NCI-H187 treated with DMSO at 0.1 percent for 48 hours (cell line): Measurements from ENCODE around the gene PRSS50.
"Not testable (repeated sequence)": the region's sequence is repeated elsewhere in the genome, so short reads cannot be mapped to it uniquely, and the experiment has no call there.

Experiments used
- DNase-seq: peaks from one replicate; lab custom pipeline; 2025; lab: John Stamatoyannopoulos, UW

PRSS50 gene

GRCh38 chr3:46717447-46718231, at the start of gene PRSS50:
Gene PRSS50, minus strand, starts transcription at chr3:46717869. Its CDS starts 45 bp downstream, at chr3:46717824.
- no peak for DNase-seq

DNA sequence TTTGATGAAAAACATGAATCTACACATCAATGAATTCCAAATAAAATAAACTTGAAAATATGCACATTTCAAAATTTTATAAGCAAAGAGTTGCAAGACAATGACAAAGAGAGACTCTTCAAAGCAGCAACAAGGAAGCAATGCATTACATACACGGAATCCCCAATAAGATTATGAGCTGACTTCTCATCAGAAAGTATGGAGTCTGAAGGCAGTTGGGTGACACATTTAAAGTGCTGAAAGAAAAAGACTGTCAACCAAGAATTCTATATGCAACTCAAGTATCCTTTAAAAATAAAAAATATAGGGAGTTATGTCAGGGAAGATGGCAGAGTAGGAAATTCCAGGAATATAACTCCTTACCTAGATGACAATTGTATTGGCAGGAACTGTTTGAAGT, 46.5 kb upstream of the PRSS50 start:
- no peak for DNase-seq

DNA sequence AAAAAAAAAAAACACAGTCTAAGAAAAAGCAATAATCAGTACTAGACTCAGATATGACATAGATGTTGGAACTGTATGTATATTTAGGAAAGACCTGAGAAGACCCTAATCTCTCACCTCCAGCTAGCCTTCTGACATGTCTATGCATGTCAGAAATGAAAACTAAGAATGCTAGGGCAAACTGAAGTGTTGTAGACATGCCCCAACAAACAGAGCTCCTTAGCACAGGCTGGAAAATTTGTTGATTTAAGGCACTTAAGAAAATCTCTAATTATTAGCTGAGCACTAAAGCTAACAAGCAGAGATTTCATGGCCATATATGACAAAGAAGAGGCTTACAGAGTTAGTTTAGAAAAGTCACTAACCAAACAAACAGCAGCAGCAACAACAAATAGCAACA, 45.5 kb upstream of the PRSS50 start:
- no peak for DNase-seq

DNA sequence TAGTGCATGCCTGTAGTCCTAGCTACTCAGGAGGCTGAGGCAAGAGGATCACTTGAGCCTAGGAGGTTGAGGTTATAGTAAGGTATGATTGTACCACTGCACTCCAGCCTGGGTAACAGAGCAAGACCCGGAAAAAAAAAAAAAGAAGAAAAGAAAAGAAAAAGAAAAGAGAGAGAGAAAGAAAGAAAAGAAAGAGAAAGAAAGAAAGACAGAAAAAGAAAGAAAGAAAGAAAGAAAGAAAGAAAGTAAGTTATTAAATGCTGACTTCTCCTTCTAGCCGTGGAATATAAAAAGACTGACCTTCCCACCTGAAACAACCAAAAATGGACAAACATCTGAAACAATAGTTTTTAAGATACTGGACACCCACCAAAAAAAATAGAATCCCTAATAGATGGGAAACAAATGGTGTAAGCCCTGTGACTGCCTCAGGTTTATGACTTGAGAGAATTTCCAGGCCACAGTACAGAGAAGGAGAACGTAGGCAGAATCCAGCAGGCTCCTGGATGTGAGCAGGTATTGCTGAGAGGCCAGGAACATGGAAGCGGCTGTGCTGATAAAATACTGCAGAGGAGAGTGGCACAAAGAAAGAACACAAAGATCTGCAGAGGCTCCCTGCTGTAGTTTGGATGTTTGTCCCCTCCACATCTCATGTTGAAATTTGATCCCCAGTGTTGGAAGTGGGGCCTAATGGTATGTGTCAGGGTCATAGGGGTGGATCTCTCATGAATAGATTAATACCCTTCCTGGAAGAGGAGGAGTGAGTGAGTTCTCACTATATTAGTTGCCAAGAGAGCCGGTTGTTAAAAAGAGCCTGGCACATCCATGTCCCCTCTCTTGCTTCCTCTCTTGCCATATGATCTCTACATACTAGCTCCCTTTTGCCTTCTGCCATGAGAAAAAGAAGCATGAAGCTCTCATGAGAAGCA, 41.8 kb upstream of the PRSS50 start:
- DNase-seq = no peak

GRCh38 chr3:46756642-46757041, 39.0 kb upstream of the PRSS50 start:
- no peak for DNase-seq

DNA sequence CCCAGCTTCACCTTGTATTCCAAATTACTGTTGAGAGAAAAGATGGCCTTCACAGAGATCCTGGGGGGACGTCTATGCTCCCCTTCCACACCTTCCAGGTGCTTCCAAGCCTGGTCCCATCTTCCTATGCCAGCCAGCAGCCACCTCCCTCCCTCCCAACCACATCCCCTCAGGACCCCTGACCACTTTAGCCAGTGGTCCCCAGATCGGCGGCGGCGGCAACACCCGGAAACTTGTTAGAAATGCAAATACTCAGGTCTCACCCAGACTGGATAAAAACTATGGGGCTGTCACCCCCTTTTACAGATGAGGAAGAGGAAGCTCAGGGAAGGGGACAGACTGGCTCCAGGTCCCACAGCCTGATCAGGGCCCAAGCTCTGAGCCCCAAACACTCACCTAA, 38.0 kb upstream of the PRSS50 start:
- DNase-seq = no peak

DNA sequence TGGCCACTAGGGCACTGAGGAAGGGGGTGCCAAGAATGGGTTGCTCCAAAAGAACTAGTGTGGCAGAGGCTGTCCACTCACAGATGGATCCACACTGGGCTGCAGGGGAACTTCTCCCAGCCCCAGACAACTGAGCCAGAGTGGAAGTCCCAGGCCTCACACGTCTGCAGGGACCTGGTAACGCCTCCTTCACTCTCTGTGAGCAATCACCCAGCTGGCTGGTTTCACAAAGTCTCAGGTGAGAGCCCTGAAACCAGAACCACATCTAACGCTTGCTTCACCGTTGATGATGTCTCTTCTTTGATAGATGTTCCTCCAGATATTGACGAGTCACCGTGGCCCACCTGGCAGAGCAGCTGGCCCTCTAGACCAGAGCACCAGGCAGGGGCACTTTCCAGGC, 35.5 kb upstream of the PRSS50 start:
- DNase-seq = not testable (repeated sequence)

GRCh38 chr3:46750555-46751038, 32.9 kb upstream of the PRSS50 start:
- DNase-seq = no peak

GRCh38 chr3:46749129-46749528, 31.5 kb upstream of the PRSS50 start:
- DNase-seq = no peak

GRCh38 chr3:46748170-46748569, 30.5 kb upstream of the PRSS50 start:
- DNase-seq = no peak

- DNase-seq = no peak
Measured at GRCh38 chr3:46746711-46747110, 29.0 kb upstream of the PRSS50 start.

DNA sequence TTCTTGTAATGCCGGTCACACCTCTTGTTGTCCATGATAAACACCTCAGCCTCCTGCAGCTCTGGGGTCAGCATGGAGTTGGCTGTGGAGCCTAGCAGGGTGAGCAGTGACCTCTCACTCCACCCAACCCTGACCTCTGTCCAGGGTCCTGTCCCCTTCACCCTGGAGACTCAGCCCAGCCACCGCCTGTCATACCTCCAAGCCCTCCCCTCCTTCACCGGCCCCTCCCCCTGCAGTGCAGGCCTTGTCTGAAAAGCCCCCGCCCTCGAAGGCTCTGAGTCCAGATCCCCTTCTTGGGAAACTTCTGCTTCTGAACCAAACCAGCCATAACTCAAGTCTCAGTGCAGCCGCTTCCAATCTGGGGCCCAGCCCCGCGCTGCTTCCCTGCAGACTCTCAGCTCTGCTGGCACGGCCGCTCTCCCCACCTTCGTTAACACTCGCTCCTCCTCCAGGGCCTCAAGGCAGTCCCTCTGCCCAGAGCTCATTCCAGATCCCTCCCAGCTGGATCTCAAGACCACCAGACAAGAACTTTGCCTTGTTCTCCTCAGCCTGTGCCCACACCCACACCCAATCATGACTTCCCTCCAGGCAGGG, 25.4 kb upstream of the PRSS50 start:
- DNase-seq = no peak

GRCh38 chr3:46739565-46739964, 21.9 kb upstream of the PRSS50 start:
- DNase-seq = not testable (repeated sequence)

- DNase-seq = no peak
Measured at GRCh38 chr3:46737329-46737731, 19.7 kb upstream of the PRSS50 start.

DNA sequence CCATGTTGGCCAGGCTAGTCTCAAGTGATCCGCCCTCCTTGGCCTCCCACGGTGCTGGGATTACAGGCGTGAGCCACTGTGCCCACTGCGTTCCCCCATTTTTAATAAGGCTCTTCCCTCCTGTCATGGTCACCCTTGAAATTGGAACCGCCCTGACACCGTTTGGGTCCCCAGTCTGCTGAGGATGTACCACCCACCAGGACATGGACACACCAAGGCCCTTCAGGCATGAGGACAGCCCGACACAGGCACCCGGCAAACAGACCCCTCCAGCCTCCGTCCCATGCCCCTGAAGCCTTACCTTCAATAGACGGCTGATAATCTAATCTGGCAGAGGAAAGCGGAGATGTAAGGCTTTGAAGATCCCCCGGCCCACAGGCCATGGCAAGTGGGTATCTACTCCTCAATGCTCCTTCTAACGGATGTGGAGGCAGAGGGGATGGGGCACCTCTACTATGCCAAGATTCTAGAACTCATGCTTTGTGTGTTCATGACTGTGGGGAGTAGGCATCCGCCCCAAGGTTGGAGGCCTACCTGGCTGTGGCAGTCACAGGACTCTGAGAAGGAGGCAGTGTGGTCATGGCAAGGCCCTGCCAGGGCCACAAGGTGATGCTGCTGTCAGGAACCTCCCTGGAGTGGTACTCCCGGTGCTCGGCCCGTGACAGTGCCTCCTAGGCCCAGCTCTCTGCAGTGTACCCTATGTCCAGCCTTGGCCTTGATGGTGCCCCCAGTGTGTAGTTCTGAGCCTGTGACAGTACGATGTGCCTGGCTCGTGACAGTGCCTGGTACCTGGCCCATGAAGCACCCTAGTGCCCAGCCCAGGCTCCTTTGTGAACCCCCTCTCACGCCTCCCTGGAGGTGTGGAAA, 18.6 kb upstream of the PRSS50 start:
- DNase-seq = no peak

DNA sequence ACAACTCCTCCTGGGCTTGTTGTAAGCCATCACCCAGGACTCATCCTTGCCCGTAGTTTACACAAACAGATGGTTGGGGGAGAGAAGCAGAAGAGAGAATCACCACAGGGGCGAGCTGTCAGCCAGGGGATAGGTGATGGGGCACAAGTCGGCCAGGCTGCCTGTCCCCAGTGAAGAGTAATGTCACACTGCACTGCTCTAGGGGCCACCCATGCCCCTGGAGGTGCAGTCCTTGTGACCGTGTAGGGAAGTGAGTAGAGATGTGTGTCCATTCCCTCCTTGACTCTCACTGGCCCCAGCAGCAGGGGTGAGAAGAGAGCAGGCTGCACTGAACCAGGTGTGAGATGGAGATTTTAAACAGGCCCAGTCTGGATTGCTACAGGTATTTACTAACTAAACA, 17.1 kb upstream of the PRSS50 start:
- DNase-seq = no peak

DNA sequence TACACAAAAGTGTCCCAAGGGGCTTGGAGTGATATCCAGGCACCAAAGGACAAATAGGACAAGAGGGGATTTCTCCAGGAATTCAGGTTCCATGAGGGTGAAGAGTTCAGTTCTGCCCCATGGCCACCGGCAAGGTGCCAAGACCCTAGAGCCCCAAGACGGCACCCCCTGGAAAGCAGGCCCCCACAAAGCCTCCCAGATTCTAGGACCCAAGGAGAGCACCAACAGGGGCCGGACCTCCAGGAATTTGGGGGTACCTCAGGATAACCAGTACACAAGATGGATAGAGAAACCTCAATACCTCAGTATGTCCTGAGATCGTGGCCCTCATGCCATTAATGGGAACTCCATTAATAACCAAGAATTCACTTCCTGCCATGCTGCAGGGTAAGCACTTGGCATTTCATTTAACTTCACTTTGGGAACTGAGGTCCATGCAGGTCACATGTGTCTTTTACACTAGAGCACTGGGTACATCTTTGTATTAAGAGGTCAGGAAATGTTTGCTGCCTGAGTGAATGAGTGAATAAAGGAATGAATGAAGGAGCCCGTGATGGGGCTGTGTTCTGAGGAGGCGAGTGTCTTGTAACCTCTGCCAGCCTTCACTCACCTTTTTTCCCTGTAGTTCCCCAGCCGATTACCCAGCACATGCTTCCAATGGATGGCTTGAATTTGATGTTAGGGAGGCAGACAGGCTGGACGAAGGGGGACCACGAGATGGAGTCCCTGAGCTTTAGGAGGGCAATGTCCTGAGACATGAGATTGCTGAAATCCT, 15.5 kb upstream of the PRSS50 start:
- no peak for DNase-seq

DNA sequence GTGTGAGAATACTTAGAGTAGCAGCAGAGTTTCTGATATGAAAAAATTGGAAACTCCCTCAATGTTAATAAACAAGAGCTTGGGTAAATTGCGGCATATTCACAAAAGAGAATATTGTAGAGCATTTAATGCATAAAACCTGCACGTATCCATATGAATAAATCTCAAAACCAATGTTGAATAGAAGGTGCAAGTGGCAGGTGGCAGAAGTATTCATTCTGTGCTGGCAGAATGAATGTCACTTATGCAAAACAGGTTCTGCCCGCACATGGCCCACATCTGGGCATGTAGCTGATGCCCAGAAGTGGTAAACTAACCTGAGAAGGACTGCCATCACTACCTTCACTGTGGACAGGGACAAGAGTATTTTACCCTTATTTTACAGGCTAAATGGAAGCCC, 14.1 kb upstream of the PRSS50 start:
- no peak for DNase-seq

DNA sequence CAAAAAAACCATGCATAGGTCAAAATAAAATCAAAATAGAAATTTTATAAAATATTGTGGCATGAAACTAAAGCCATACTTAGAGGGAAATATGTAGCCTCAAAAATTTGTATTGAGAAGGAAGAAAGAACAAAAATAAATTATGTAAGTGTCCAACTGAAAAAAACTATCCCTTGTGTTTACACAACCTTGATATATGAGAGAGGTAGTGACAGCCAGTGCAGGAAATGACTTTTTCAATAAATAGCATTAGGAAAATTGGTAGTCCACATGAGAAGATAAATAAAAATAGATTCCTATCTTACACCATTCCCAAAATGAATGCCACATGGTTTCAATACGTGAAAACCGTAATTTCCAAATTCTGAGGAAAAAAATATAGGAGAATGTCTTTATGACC, 13.2 kb upstream of the PRSS50 start:
- DNase-seq = no peak

DNA sequence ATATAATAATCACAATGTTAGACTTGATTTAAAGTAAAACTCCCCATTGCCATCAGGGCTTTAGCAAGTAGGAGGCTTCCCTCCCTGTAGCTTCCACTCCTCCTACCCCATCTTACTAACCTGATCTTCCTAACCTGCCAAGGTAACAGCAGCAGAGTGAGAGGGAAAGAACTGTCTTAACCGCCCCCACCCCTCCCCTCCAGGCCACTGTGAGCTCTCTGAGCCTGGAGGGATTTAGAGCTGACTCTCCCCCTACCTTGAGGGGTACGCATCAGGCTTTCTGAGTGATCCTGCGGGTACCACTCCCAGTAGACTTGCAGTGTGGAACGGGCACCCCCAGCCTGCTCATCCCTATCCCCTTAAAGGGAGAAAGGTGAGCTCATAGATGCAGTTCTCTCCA, 11.4 kb upstream of the PRSS50 start:
- DNase-seq = no peak
